ENCODE data around the gene NCAN. TPM values are rescaled to one million over a fixed set of nuclear protein-coding genes. Genes with fewer than 3 reads are reported as not detected.

NCAN gene
- total and polyA plus RNA-seq, 2 of the 8 experiments (the other 6 are each of a cell fraction or from before 2014, with no cell fraction given) = 2.7 TPM

- peak in 2 of 3 experiments; percentile 40 to 43; a peak in 3 of 4 replicates for TF ChIP-seq CTCF (IDR thresholded peaks at IDR 0.05; ENCODE audit: control extremely low read depth in 1 of 3, insufficient read depth in 1 of 3, low read depth in 1 of 3, low read length in 3 of 3)
- peak; percentile 73; the same call in 1 of the 2 replicates for TF ChIP-seq RXRA (IDR thresholded peaks at IDR 0.05; ENCODE audit: insufficient read depth, low read depth, low read length)
- TF ChIP-seq CTBP2 (IDR thresholded peaks at IDR 0.05; ENCODE audit: borderline replicate concordance, insufficient read depth, insufficient read length, low read length) = no peak
- no peak for TF ChIP-seq TBP (IDR thresholded peaks at IDR 0.05; ENCODE audit: low read depth, low read length)
- no peak for TF ChIP-seq TAF1 (IDR thresholded peaks at IDR 0.05; ENCODE audit: low read depth, low read length)
- TF ChIP-seq TCF12 (IDR thresholded peaks at IDR 0.05; ENCODE audit: low read depth, low read length) = peak; percentile 86
- TF ChIP-seq SUZ12 (IDR thresholded peaks at IDR 0.05; ENCODE audit: low read length) = no peak
- no peak for TF ChIP-seq KDM4A (IDR thresholded peaks at IDR 0.05; ENCODE audit: low read depth, low read length, severe bottlenecking)
- no peak for TF ChIP-seq CHD7 (IDR thresholded peaks at IDR 0.05; ENCODE audit: insufficient replicate concordance, low read length)
Measured at GRCh38 chr19:19204181-19204580, 7.6 kb upstream of the NCAN start (continued).
